Measurements from ENCODE around the gene PXMP4. TPM values are rescaled to one million over a fixed set of nuclear protein-coding genes. Genes with fewer than 3 reads are reported as not detected.
"Not testable (repeated sequence)": the region's sequence is repeated elsewhere in the genome, so short reads cannot be mapped to it uniquely, and the experiment has no call there.

Gene PXMP4
- total and polyA plus RNA-seq, 9 donors = 7.7 to 10.7 (median 8.5) TPM

GRCh38 chr20:33707668-33708067 is 12.4 kb downstream of the PXMP4 start:
- no peak for DNase-seq
- peaks cover 32% of the 10 kb centered on the region for H3K36me3 ChIP-seq (ENCODE audit: control insufficient read depth, insufficient read depth, low read length)
- no peak overlapping the region for H3K4me3 ChIP-seq (ENCODE audit: low read length)
- 89% methylated on average over 3 of the region's 11 CpGs for WGBS (ENCODE audit: insufficient coverage)
- no peaks in the 10 kb centered on the region for H3K9me3 ChIP-seq (replicated peaks; ENCODE audit: control insufficient read depth, low read depth, low read length)
- H3K27me3 ChIP-seq (ENCODE audit: control insufficient read depth, insufficient read depth, low read length) = no peaks in the 10 kb centered on the region
- peaks cover 8% of the 10 kb centered on the region for H3K4me1 ChIP-seq (ENCODE audit: control insufficient read depth, insufficient read depth, low read length)
- H3K27ac ChIP-seq (ENCODE audit: low read length) = no peak overlapping the region

DNA sequence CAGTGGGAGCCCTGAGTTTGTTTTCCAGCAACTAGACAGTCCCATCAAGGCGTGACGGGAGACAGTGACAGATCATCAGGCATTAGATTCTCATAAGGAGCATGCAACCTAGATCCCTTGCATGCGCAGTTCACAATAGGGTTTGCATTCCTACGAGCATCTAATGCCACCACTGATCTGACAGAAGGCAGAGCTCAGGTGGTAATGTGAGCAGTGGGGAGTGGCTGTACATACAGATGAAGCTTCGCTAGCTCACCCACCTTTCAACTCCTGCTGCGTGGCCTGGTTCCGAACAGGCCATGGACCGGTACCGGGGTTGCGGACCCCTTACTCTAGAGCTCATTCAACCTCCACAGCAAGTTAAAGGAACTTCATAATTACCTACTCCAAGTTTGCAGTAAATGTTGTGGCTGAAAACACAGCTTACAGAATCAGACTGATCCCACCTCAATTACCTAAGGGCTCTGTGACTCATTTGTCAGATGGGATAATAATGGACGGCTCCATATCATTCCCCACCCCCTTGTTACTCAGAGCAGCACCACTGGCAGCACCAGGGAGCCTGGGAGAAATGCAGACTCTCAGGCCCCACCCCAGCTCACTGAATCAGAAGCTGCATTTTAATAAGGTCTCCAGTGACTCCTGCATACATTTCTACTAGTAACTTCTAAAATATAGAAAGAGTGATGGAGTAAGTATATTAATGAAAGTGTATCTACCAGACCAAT is 15.7 kb downstream of the PXMP4 start:
- WGBS (ENCODE audit: insufficient coverage) = 100% methylated on average over 3 of the region's 11 CpGs
- DNase-seq = no peak
- Histone ChIP-seq H3K4me3 (ENCODE audit: low read length) (no peak overlapping the region), H3K9me3 (replicated peaks; ENCODE audit: control insufficient read depth, low read depth, low read length) (no peaks in the 10 kb centered on the region), H3K27ac (ENCODE audit: low read length) (no peak overlapping the region), H3K36me3 (ENCODE audit: control insufficient read depth, insufficient read depth, low read length) (peaks cover 10% of the 10 kb centered on the region), H3K27me3 (ENCODE audit: control insufficient read depth, insufficient read depth, low read length) (no peaks in the 10 kb centered on the region), H3K4me1 (ENCODE audit: control insufficient read depth, insufficient read depth, low read length) (peaks cover 8% of the 10 kb centered on the region)

- Histone ChIP-seq H3K9me3 (replicated peaks; ENCODE audit: control insufficient read depth, low read depth, low read length) (no peaks in the 10 kb centered on the region), H3K36me3 (ENCODE audit: control insufficient read depth, insufficient read depth, low read length) (peaks cover 10% of the 10 kb centered on the region), H3K27me3 (ENCODE audit: control insufficient read depth, insufficient read depth, low read length) (no peaks in the 10 kb centered on the region), H3K27ac (ENCODE audit: low read length) (no peak overlapping the region), H3K4me3 (ENCODE audit: low read length) (no peak overlapping the region), H3K4me1 (ENCODE audit: control insufficient read depth, insufficient read depth, low read length) (peaks cover 8% of the 10 kb centered on the region)
- 100% methylated on average over 4 of the region's 8 CpGs for WGBS (ENCODE audit: insufficient coverage)
- DNase-seq = no peak
Measured at GRCh38 chr20:33703498-33704137, 16.5 kb downstream of the PXMP4 start.

DNA sequence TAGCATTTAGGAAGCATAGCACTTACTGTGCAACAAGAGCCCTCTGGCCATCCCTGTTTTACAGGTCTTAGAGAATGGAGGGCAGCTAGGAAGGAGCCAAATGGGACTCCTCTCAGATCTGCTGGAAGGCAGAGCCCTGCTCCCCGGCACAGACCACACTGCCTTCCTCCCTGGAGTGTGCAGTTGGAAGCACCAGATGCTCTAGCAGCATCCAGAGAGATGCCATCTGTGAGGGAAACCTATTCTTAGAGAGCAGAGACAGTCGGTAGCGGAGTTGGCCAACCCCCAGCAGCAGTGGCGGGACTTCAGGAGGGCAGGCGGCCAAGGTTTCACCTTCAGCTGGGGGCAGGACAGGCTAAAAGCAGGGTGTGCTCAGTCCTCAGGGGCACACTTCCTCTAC is 17.2 kb downstream of the PXMP4 start:
- H3K4me1 ChIP-seq (ENCODE audit: control insufficient read depth, insufficient read depth, low read length) = peaks cover 8% of the 10 kb centered on the region
- DNase-seq = peak; percentile 55
- H3K27me3 ChIP-seq (ENCODE audit: control insufficient read depth, insufficient read depth, low read length) = no peaks in the 10 kb centered on the region
- H3K27ac ChIP-seq (ENCODE audit: low read length) = no peak overlapping the region
- WGBS (ENCODE audit: insufficient coverage) = 26% methylated on average over 5 of the region's 5 CpGs
- H3K9me3 ChIP-seq (replicated peaks; ENCODE audit: control insufficient read depth, low read depth, low read length) = no peaks in the 10 kb centered on the region
- H3K36me3 ChIP-seq (ENCODE audit: control insufficient read depth, insufficient read depth, low read length) = peaks cover 10% of the 10 kb centered on the region
- H3K4me3 ChIP-seq (ENCODE audit: low read length) = no peak overlapping the region

DNA sequence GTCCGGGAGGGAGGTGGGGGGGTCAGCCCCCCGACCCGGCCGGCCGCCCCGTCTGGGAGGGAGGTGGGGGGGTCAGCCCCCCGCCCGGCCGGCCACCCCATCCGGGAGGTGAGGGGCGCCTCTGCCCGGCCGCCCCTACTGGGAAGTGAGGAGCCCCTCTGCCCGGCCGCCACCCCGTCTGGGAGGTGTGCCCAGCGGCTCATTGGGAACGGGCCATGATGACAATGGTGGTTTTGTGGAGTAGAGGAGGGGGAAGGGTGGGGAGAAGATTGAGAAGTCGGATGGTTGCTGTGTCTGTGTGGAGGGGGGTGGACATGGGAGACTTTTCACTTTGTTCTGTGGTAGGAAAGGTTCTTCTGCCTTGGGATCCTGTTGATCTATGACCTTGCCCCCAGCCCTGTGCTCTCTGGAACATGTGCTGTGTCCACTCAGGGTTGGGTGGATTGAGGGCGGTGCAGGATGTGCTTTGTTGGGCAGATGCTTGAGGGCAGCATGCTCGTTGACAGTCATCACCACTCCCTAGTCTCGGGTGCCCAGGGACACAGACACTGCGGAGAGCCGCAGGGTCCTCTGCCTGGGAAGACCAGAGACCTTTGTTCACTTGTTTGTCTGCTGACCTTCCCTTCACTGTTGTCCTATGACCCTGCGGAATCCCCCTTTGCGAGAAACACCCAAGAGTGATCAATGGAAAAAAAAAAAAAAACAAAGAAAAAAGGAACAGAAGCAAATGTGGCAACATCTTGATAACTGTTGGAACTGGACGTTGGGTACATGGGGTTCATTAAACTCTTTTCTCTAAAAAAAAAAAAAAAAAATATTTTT is 18.3 kb downstream of the PXMP4 start:
- 94% methylated on average over 19 of the region's 27 CpGs for WGBS (ENCODE audit: insufficient coverage)
- no peaks in the 10 kb centered on the region for H3K27me3 ChIP-seq (ENCODE audit: control insufficient read depth, insufficient read depth, low read length)

DNA sequence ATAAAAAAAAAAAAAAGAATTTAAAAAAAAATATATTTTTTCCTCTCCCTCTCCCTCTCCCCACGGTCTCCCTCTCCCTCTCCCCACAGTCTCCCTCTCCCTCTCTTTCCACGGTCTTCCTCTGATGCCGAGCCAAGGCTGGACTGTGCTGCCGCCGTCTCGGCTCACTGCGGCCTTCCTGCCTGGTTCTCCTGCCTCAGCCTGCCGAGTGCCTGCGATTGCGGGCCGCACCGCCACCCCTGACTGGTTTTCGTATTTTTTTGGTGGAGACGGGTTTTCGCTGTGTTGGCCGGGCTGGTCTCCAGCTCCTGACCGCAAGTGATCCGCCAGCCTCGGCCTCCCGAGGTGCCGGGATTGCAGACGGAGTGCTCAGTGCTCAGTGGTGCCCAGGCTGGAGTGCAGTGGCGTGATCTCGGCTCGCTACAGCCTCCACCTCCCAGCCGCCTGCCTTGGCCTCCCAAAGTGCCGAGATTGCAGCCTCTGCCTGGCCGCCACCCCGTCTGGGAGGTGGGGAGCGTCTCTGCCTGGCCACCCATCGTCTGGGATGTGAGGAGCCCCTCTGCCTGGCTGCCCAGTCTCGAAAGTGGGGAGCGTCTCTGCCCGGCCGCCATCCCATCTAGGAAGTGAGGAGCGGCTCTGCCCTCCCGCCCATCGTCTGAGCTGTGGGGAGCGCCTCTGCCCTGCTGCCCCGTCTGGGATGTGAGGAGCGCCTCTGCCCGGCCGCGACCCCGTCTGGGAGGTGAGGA is 19.2 kb downstream of the PXMP4 start:
- peaks cover 14% of the 10 kb centered on the region for H3K4me1 ChIP-seq (ENCODE audit: control insufficient read depth, insufficient read depth, low read length)
- H3K27ac ChIP-seq (ENCODE audit: low read length); DNase-seq; H3K36me3 ChIP-seq (ENCODE audit: control insufficient read depth, insufficient read depth, low read length); H3K9me3 ChIP-seq (replicated peaks; ENCODE audit: control insufficient read depth, low read depth, low read length); H3K27me3 ChIP-seq (ENCODE audit: control insufficient read depth, insufficient read depth, low read length); H3K4me3 ChIP-seq (ENCODE audit: low read length): not testable (repeated sequence)
- 94% methylated on average over 30 of the region's 45 CpGs for WGBS (ENCODE audit: insufficient coverage)

More for the DNA sequence above, 18.3 kb downstream of the PXMP4 start:
- H3K9me3 ChIP-seq (replicated peaks; ENCODE audit: control insufficient read depth, low read depth, low read length) = no peaks in the 10 kb centered on the region
- H3K4me3 ChIP-seq (ENCODE audit: low read length) = no peak overlapping the region
- peaks cover under 1% of the 10 kb centered on the region for H3K36me3 ChIP-seq (ENCODE audit: control insufficient read depth, insufficient read depth, low read length)
- no peak for DNase-seq
- no peak overlapping the region for H3K27ac ChIP-seq (ENCODE audit: low read length)
- H3K4me1 ChIP-seq (ENCODE audit: control insufficient read depth, insufficient read depth, low read length) = peaks cover 13% of the 10 kb centered on the region

DNA sequence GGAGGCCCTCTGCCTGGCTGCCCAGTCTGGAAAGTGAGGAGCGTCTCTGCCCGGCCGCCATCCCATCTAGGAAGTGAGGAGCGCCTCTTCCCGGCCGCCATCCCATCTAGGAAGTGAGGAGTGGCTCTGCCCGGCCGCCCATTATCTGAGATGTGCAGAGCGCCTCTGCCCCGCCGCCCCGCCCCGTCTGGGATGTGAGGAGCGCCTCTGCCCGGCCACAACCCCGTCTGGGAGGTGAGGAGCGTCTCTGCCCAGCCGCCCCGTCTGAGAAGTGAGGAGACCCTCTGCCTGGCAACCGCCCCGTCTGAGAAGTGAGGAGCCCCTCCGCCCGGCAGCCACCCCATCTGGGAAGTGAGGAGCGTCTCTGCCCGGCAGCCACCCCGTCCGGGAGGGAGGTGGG is 21.1 kb downstream of the PXMP4 start:
- H3K4me3 ChIP-seq (ENCODE audit: low read length); DNase-seq; H3K36me3 ChIP-seq (ENCODE audit: control insufficient read depth, insufficient read depth, low read length); H3K27ac ChIP-seq (ENCODE audit: low read length); H3K9me3 ChIP-seq (replicated peaks; ENCODE audit: control insufficient read depth, low read depth, low read length); H3K27me3 ChIP-seq (ENCODE audit: control insufficient read depth, insufficient read depth, low read length): not testable (repeated sequence)
- WGBS (ENCODE audit: insufficient coverage) = no CpG with 5 or more reads among the region's 27 CpGs
- peaks cover 29% of the 10 kb centered on the region for H3K4me1 ChIP-seq (ENCODE audit: control insufficient read depth, insufficient read depth, low read length)

- peak; percentile 90 for DNase-seq
- 28% methylated on average over 5 of the region's 8 CpGs for WGBS (ENCODE audit: insufficient coverage)
- Histone ChIP-seq H3K27ac (ENCODE audit: low read length) (peak overlapping the region; percentile 20), H3K4me1 (ENCODE audit: control insufficient read depth, insufficient read depth, low read length) (peaks cover 28% of the 10 kb centered on the region), H3K27me3 (ENCODE audit: control insufficient read depth, insufficient read depth, low read length) (no peaks in the 10 kb centered on the region), H3K9me3 (replicated peaks; ENCODE audit: control insufficient read depth, low read depth, low read length) (no peaks in the 10 kb centered on the region), H3K4me3 (ENCODE audit: low read length) (no peak overlapping the region), H3K36me3 (ENCODE audit: control insufficient read depth, insufficient read depth, low read length) (no peaks in the 10 kb centered on the region)
Measured at GRCh38 chr20:33697129-33697528, 23.0 kb downstream of the PXMP4 start.

GRCh38 chr20:33696448-33696847 is 23.7 kb downstream of the PXMP4 start:
- no CpG with 5 or more reads among the region's 4 CpGs for WGBS (ENCODE audit: insufficient coverage)
- Histone ChIP-seq H3K4me3 (ENCODE audit: low read length) (no peak overlapping the region), H3K4me1 (ENCODE audit: control insufficient read depth, insufficient read depth, low read length) (peaks cover 28% of the 10 kb centered on the region), H3K36me3 (ENCODE audit: control insufficient read depth, insufficient read depth, low read length) (no peaks in the 10 kb centered on the region), H3K27ac (ENCODE audit: low read length) (no peak overlapping the region), H3K9me3 (replicated peaks; ENCODE audit: control insufficient read depth, low read depth, low read length) (no peaks in the 10 kb centered on the region), H3K27me3 (ENCODE audit: control insufficient read depth, insufficient read depth, low read length) (no peaks in the 10 kb centered on the region)
- no peak for DNase-seq

Data from muscle of leg (tissue), 11 donors.